Measurements from ENCODE around the gene FOXN4.

FOXN4 gene

DNA sequence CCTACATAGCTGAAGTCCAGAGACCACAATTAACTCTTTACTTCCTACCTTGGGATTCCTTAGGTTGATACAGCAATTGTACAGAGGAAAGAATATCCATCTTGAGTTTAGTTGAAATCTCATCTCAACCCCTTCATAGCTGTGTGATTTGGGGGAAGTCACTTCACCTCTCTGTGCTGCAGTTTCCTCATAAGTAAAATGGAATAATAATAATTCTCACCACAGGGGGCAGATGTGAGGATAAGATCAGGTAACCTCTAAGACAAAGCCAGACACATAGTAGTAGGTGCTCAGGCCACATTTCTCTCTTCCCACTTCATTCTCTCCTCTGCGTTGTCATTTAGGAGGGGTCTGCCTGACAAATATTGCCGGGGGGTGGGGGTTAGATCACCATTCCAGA lies 6.7 kb downstream of the FOXN4 start:
- H3K9me3 ChIP-seq (ENCODE audit: insufficient read depth, low read length, severe bottlenecking) = no peaks in the 10 kb centered on the region
- TF ChIP-seq, protein P1, sequence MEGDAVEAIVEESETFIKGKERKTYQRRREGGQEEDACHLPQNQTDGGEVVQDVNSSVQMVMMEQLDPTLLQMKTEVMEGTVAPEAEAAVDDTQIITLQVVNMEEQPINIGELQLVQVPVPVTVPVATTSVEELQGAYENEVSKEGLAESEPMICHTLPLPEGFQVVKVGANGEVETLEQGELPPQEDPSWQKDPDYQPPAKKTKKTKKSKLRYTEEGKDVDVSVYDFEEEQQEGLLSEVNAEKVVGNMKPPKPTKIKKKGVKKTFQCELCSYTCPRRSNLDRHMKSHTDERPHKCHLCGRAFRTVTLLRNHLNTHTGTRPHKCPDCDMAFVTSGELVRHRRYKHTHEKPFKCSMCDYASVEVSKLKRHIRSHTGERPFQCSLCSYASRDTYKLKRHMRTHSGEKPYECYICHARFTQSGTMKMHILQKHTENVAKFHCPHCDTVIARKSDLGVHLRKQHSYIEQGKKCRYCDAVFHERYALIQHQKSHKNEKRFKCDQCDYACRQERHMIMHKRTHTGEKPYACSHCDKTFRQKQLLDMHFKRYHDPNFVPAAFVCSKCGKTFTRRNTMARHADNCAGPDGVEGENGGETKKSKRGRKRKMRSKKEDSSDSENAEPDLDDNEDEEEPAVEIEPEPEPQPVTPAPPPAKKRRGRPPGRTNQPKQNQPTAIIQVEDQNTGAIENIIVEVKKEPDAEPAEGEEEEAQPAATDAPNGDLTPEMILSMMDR (IDR thresholded peaks at IDR 0.05; ENCODE audit: borderline replicate concordance, extremely low read depth, low read length, poor library complexity, severe bottlenecking) = peak; percentile 33
- no peak for TF ChIP-seq EZH2 (IDR thresholded peaks at IDR 0.05; ENCODE audit: borderline replicate concordance, low read depth, low read length, severe bottlenecking)
- no peak overlapping the region for H3K4me3 ChIP-seq (ENCODE audit: low read depth in 1 of 2, low read length in 2 of 2)
- no peak overlapping the region for H3K4me2 ChIP-seq (ENCODE audit: insufficient read depth, low read length)
- H3K36me3 ChIP-seq (ENCODE audit: insufficient read depth, low read length) = no peaks in the 10 kb centered on the region
- no peak overlapping the region for H3K27ac ChIP-seq (ENCODE audit: low read length)
- no peaks in the 10 kb centered on the region for H3K4me1 ChIP-seq (ENCODE audit: insufficient read depth, low read length)
- peaks cover 3% of the 10 kb centered on the region for H4K20me1 ChIP-seq (ENCODE audit: insufficient read depth, low read length)
- ATAC-seq (ENCODE audit: insufficient read depth, low read depth) (no peak), DNase-seq (no peak)
- H3K79me2 ChIP-seq (ENCODE audit: insufficient read depth, low read length) = no peaks in the 10 kb centered on the region
- no peak overlapping the region for H2AFZ ChIP-seq (ENCODE audit: low read depth, low read length)
- no peak overlapping the region for H3K9ac ChIP-seq (ENCODE audit: low read depth, low read length)
- H3K27me3 ChIP-seq (ENCODE audit: insufficient read depth, low read length, poor library complexity) = peaks cover 12% of the 10 kb centered on the region

- Histone ChIP-seq H3K4me3 (ENCODE audit: low read depth in 1 of 2, low read length in 2 of 2) (no peak overlapping the region), H2AFZ (ENCODE audit: low read depth, low read length) (no peak overlapping the region), H3K27me3 (ENCODE audit: insufficient read depth, low read length, poor library complexity) (peaks cover 7% of the 10 kb centered on the region), H3K9me3 (ENCODE audit: insufficient read depth, low read length, severe bottlenecking) (no peaks in the 10 kb centered on the region), H3K4me1 (ENCODE audit: insufficient read depth, low read length) (no peaks in the 10 kb centered on the region), H3K36me3 (ENCODE audit: insufficient read depth, low read length) (no peaks in the 10 kb centered on the region), H3K4me2 (ENCODE audit: insufficient read depth, low read length) (no peak overlapping the region), H4K20me1 (ENCODE audit: insufficient read depth, low read length) (peaks cover under 1% of the 10 kb centered on the region), H3K79me2 (ENCODE audit: insufficient read depth, low read length) (no peaks in the 10 kb centered on the region), H3K9ac (ENCODE audit: low read depth, low read length) (no peak overlapping the region), H3K27ac (ENCODE audit: low read length) (no peak overlapping the region)
- no peak for ATAC-seq (ENCODE audit: insufficient read depth, low read depth)
- TF ChIP-seq EZH2 (IDR thresholded peaks at IDR 0.05; ENCODE audit: borderline replicate concordance, low read depth, low read length, severe bottlenecking) = no peak
- TF ChIP-seq, protein P1 (IDR thresholded peaks at IDR 0.05; ENCODE audit: borderline replicate concordance, extremely low read depth, low read length, poor library complexity, severe bottlenecking) = no peak
- no peak for DNase-seq
These were observed 7.4 kb downstream of the FOXN4 start for GRCh38 chr12:109301643-109302168.

GRCh38 chr12:109299849-109300248 lies 9.2 kb downstream of the FOXN4 start:
- Histone ChIP-seq H4K20me1 (ENCODE audit: insufficient read depth, low read length) (no peaks in the 10 kb centered on the region; the same call in 1 of the 2 replicates), H3K36me3 (ENCODE audit: insufficient read depth, low read length) (no peaks in the 10 kb centered on the region), H2AFZ (ENCODE audit: low read depth, low read length) (no peak overlapping the region), H3K9ac (ENCODE audit: low read depth, low read length) (no peak overlapping the region), H3K79me2 (ENCODE audit: insufficient read depth, low read length) (no peaks in the 10 kb centered on the region), H3K4me3 (ENCODE audit: low read depth in 1 of 2, low read length in 2 of 2) (no peak overlapping the region), H3K4me1 (ENCODE audit: insufficient read depth, low read length) (no peaks in the 10 kb centered on the region), H3K27ac (ENCODE audit: low read length) (no peak overlapping the region), H3K9me3 (ENCODE audit: insufficient read depth, low read length, severe bottlenecking) (no peaks in the 10 kb centered on the region), H3K4me2 (ENCODE audit: insufficient read depth, low read length) (no peak overlapping the region), H3K27me3 (ENCODE audit: insufficient read depth, low read length, poor library complexity) (peaks cover 6% of the 10 kb centered on the region)
- ATAC-seq (ENCODE audit: insufficient read depth, low read depth) = no peak
- no peak for DNase-seq
- no peak for TF ChIP-seq EZH2 (IDR thresholded peaks at IDR 0.05; ENCODE audit: borderline replicate concordance, low read depth, low read length, severe bottlenecking)
- TF ChIP-seq, protein P1 (IDR thresholded peaks at IDR 0.05; ENCODE audit: borderline replicate concordance, extremely low read depth, low read length, poor library complexity, severe bottlenecking) = no peak

DNA sequence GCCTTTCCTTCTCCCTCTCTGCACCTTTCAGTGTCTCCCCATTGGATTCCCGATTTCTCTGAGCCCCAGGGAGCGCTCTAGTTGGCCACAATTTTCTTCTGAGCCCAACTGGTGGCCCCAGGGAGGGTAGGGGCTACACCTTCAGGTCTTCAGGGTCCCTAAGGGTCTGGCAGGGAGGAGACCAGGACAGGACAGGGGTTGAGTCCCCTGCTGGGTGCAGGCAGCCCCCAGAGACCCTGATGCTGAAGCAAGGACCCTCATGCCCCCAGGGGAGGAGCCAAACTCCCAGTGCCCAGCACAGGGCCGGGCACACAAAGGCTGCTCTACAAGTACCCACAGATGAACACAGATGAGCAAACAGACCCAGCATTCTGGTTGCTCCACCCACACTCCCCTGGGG lies 12.7 kb downstream of the FOXN4 start:
- DNase-seq = no peak
- Histone ChIP-seq H4K20me1 (ENCODE audit: insufficient read depth, low read length) (no peaks in the 10 kb centered on the region), H3K4me1 (ENCODE audit: insufficient read depth, low read length) (no peaks in the 10 kb centered on the region), H3K36me3 (ENCODE audit: insufficient read depth, low read length) (no peaks in the 10 kb centered on the region), H3K79me2 (ENCODE audit: insufficient read depth, low read length) (no peaks in the 10 kb centered on the region), H3K27me3 (ENCODE audit: insufficient read depth, low read length, poor library complexity) (no peaks in the 10 kb centered on the region), H3K9ac (ENCODE audit: low read depth, low read length) (no peak overlapping the region), H3K9me3 (ENCODE audit: insufficient read depth, low read length, severe bottlenecking) (no peaks in the 10 kb centered on the region), H3K27ac (ENCODE audit: low read length) (no peak overlapping the region), H2AFZ (ENCODE audit: low read depth, low read length) (no peak overlapping the region), H3K4me2 (ENCODE audit: insufficient read depth, low read length) (no peak overlapping the region), H3K4me3 (ENCODE audit: low read depth in 1 of 2, low read length in 2 of 2) (no peak overlapping the region)
- ATAC-seq (ENCODE audit: insufficient read depth, low read depth) = no peak
- no peak for TF ChIP-seq EZH2 (IDR thresholded peaks at IDR 0.05; ENCODE audit: borderline replicate concordance, low read depth, low read length, severe bottlenecking)
- TF ChIP-seq, protein P1 (IDR thresholded peaks at IDR 0.05; ENCODE audit: borderline replicate concordance, extremely low read depth, low read length, poor library complexity, severe bottlenecking) = no peak
